HUES64 (cell line): ENCODE measurements around the gene HSD3B2.

Experiments
- H3K27ac ChIP-seq: 2 replicates; pipeline ENCODE4 v1.7.0; 2013; ENCODE audit warnings: low read depth, low read length, inconsistent platforms
- H3K27me3 ChIP-seq: 2 replicates; pipeline ENCODE4 v1.6.1; 2013; ENCODE audit warnings: mild to moderate bottlenecking, low read length; ENCODE audit not compliant: insufficient read depth
- H3K36me3 ChIP-seq: 2 replicates; pipeline ENCODE4 v1.6.1; 2013; ENCODE audit warnings: mild to moderate bottlenecking, low read length; ENCODE audit not compliant: insufficient read depth
- H3K4me1 ChIP-seq: 2 replicates; pipeline ENCODE4 v1.6.1; 2013; ENCODE audit warnings: mild to moderate bottlenecking, low read length, moderate library complexity; ENCODE audit not compliant: insufficient read depth
- H3K4me3 ChIP-seq: 2 replicates; pipeline ENCODE4 v1.5.1; 2013; ENCODE audit warnings: mild to moderate bottlenecking, low read length, moderate library complexity
- H3K9ac ChIP-seq: 2 replicates; pipeline ENCODE4 v1.6.1; 2013; ENCODE audit warnings: mild to moderate bottlenecking, low read depth, low read length
- H3K9me3 ChIP-seq: 2 replicates; pipeline ENCODE4 v1.6.1; 2013; ENCODE audit warnings: low read depth, low read length; ENCODE audit not compliant: insufficient read depth
- WGBS: fragments of 150-250, 120-280 bp; methylation state at CpG from one replicate; pipeline ENCODE4 v1.1.7; 2013; ENCODE audit warnings: missing lambda C conversion rate; 5-methylcytosine and 5-hydroxymethylcytosine counted together

Gene HSD3B2

GRCh38 chr1:119435052-119435451, 20.1 kb downstream of the HSD3B2 start:
- H3K27me3 ChIP-seq = no peaks in the 10 kb centered on the region

GRCh38 chr1:119438761-119439160, 23.8 kb downstream of the HSD3B2 start:
- Histone ChIP-seq H3K4me1 (no peaks in the 10 kb centered on the region), H3K27ac (no peak overlapping the region), H3K9me3 (no peaks in the 10 kb centered on the region), H3K36me3 (no peaks in the 10 kb centered on the region), H3K27me3 (no peaks in the 10 kb centered on the region), H3K4me3 (no peak overlapping the region), H3K9ac (no peak overlapping the region)
- WGBS = 87% methylated on average over 2 of the region's 2 CpGs

More at GRCh38 chr1:119435052-119435451, 20.1 kb downstream of the HSD3B2 start:
- H3K4me3 ChIP-seq = no peak overlapping the region
- 95% methylated on average over 3 of the region's 3 CpGs for WGBS
- H3K9me3 ChIP-seq = no peaks in the 10 kb centered on the region
- no peak overlapping the region for H3K9ac ChIP-seq
- no peaks in the 10 kb centered on the region for H3K36me3 ChIP-seq
- no peak overlapping the region for H3K27ac ChIP-seq
- H3K4me1 ChIP-seq = no peaks in the 10 kb centered on the region

GRCh38 chr1:119440721-119441307, 25.9 kb downstream of the HSD3B2 start:
- Histone ChIP-seq H3K4me3 (no peak overlapping the region), H3K36me3 (no peaks in the 10 kb centered on the region), H3K9me3 (no peaks in the 10 kb centered on the region), H3K27me3 (no peaks in the 10 kb centered on the region), H3K4me1 (no peaks in the 10 kb centered on the region), H3K9ac (no peak overlapping the region), H3K27ac (no peak overlapping the region)
- 82% methylated on average over 8 of the region's 8 CpGs for WGBS

GRCh38 chr1:119442756-119443155, 27.8 kb downstream of the HSD3B2 start:
- no peaks in the 10 kb centered on the region for H3K4me1 ChIP-seq
- H3K9me3 ChIP-seq = no peaks in the 10 kb centered on the region
- no peak overlapping the region for H3K9ac ChIP-seq
- H3K36me3 ChIP-seq = no peaks in the 10 kb centered on the region
- H3K4me3 ChIP-seq = no peak overlapping the region
- 91% methylated on average over 6 of the region's 6 CpGs for WGBS
- no peak overlapping the region for H3K27ac ChIP-seq
- no peaks in the 10 kb centered on the region for H3K27me3 ChIP-seq

GRCh38 chr1:119446321-119446720, 31.4 kb downstream of the HSD3B2 start:
- no peaks in the 10 kb centered on the region for H3K9me3 ChIP-seq
- no peak overlapping the region for H3K9ac ChIP-seq
- H3K27me3 ChIP-seq = no peaks in the 10 kb centered on the region
- no peak overlapping the region for H3K4me3 ChIP-seq
- no peaks in the 10 kb centered on the region for H3K36me3 ChIP-seq
- no peaks in the 10 kb centered on the region for H3K4me1 ChIP-seq
- H3K27ac ChIP-seq = no peak overlapping the region

- H3K9me3 ChIP-seq = no peaks in the 10 kb centered on the region
- no peak overlapping the region for H3K4me3 ChIP-seq
- WGBS = 100% methylated on average over 2 of the region's 3 CpGs
- no peak overlapping the region for H3K9ac ChIP-seq
- H3K36me3 ChIP-seq = no peaks in the 10 kb centered on the region
- no peaks in the 10 kb centered on the region for H3K4me1 ChIP-seq
- H3K27ac ChIP-seq = no peak overlapping the region
- no peaks in the 10 kb centered on the region for H3K27me3 ChIP-seq
Observed at GRCh38 chr1:119447344-119448126, 32.6 kb downstream of the HSD3B2 start.

- H3K9me3 ChIP-seq = no peaks in the 10 kb centered on the region
Observed at GRCh38 chr1:119448127-119448511, 33.2 kb downstream of the HSD3B2 start.

GRCh38 chr1:119449971-119450370, 35.0 kb downstream of the HSD3B2 start:
- no peak overlapping the region for H3K4me3 ChIP-seq
- H3K36me3 ChIP-seq = no peaks in the 10 kb centered on the region
- no peak overlapping the region for H3K9ac ChIP-seq
- H3K27me3 ChIP-seq = no peaks in the 10 kb centered on the region
- no peaks in the 10 kb centered on the region for H3K9me3 ChIP-seq
- no peaks in the 10 kb centered on the region for H3K4me1 ChIP-seq
- 67% methylated on average over 8 of the region's 8 CpGs for WGBS
- H3K27ac ChIP-seq = no peak overlapping the region

More at GRCh38 chr1:119448127-119448511, 33.2 kb downstream of the HSD3B2 start:
- Histone ChIP-seq H3K27me3 (no peaks in the 10 kb centered on the region), H3K4me3 (no peak overlapping the region), H3K9ac (no peak overlapping the region), H3K27ac (no peak overlapping the region), H3K36me3 (no peaks in the 10 kb centered on the region), H3K4me1 (no peaks in the 10 kb centered on the region)
- 83% methylated on average over 2 of the region's 2 CpGs for WGBS

- H3K27ac ChIP-seq = no peak overlapping the region
- no peak overlapping the region for H3K9ac ChIP-seq
- H3K27me3 ChIP-seq = no peaks in the 10 kb centered on the region
- 90% methylated on average over 6 of the region's 6 CpGs for WGBS
- H3K4me3 ChIP-seq = no peak overlapping the region
- no peaks in the 10 kb centered on the region for H3K4me1 ChIP-seq
- H3K36me3 ChIP-seq = no peaks in the 10 kb centered on the region
- no peaks in the 10 kb centered on the region for H3K9me3 ChIP-seq
Observed at GRCh38 chr1:119451158-119451557, 36.2 kb downstream of the HSD3B2 start.

- no peak overlapping the region for H3K4me3 ChIP-seq
- H3K9me3 ChIP-seq = no peaks in the 10 kb centered on the region
- whole genome bisulfite sequencing = 93% methylated on average over 1 of the region's 2 CpGs
- no peaks in the 10 kb centered on the region for H3K27me3 ChIP-seq
- H3K36me3 ChIP-seq = no peaks in the 10 kb centered on the region
- H3K27ac ChIP-seq = no peak overlapping the region
- no peaks in the 10 kb centered on the region for H3K4me1 ChIP-seq
- H3K9ac ChIP-seq = no peak overlapping the region
Observed at GRCh38 chr1:119452091-119452490, 37.1 kb downstream of the HSD3B2 start.

GRCh38 chr1:119453021-119453420, 38.1 kb downstream of the HSD3B2 start:
- no peaks in the 10 kb centered on the region for H3K36me3 ChIP-seq

More at GRCh38 chr1:119453021-119453420, 38.1 kb downstream of the HSD3B2 start:
- Histone ChIP-seq H3K4me1 (no peaks in the 10 kb centered on the region), H3K9ac (no peak overlapping the region), H3K4me3 (no peak overlapping the region), H3K9me3 (no peaks in the 10 kb centered on the region), H3K27ac (no peak overlapping the region), H3K27me3 (no peaks in the 10 kb centered on the region)
- WGBS = 87% methylated on average over 3 of the region's 3 CpGs
